ENCODE measurements around the gene TBXA2R.

DNA sequence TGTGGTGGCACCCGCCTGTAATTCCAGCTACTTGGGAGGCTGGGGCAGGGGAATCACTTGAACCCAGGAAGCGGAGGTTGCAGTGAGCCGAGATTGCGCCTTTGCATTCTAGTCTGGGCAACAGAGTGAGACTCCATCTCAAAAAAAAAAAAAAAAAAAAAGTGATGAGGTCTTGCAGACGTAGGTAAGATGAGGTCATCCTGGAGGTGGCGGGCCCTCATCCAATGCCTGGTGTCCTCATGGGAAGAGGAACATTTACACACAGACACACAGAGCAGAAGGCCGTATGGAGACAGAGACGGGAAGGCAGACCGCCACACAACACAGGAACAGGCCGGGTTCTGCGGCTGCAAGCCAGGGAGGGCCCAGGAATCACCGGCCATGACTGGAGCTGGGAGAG, 15.5 kb upstream of the TBXA2R start:
- TF ChIP-seq ZNF274 (IDR thresholded peaks at IDR 0.05; ENCODE audit: low read depth, low read length): no peak
- no peak for TF ChIP-seq SUZ12 (IDR thresholded peaks at IDR 0.05; ENCODE audit: extremely low read depth, insufficient read depth, insufficient read length)

Measured in NT2/D1 (cell line).